Neural cell (in vitro differentiated cells): ENCODE results near the gene AFF3. TPM values are rescaled to one million over a fixed set of nuclear protein-coding genes. Genes with fewer than 3 reads are reported as not detected.
"Not testable (repeated sequence)": the region's sequence is repeated elsewhere in the genome, so short reads cannot be mapped to it uniquely, and the experiment has no call there.

ENCODE experiments used
- H2AFZ ChIP-seq: fragments of 200-600, 300-800 bp; sonication (generic), shearing (Covaris generic); 2 replicates; pipeline ENCODE4 v1.6.0; 2014; ENCODE audit warnings: low read depth, mild to moderate bottlenecking, antibody characterized with exemption, low read length, moderate library complexity
- H3F3A ChIP-seq: fragments of 200-600 bp; shearing (Covaris generic); 2 replicates; pipeline ENCODE4 v1.6.1; 2016; ENCODE audit warnings: mild to moderate bottlenecking, moderate library complexity, mixed read lengths, antibody characterized with exemption, low read length; ENCODE audit not compliant: insufficient read depth, poor library complexity, severe bottlenecking
- H3K27ac ChIP-seq: fragments of 200-600, 300-800 bp; sonication (generic), shearing (Covaris generic); 2 replicates; pipeline ENCODE4 v1.5.1; 2014; ENCODE audit warnings: mild to moderate bottlenecking, low read length, moderate library complexity
- H3K27me3 ChIP-seq: fragments of 300-800, 200-600 bp; sonication (generic), shearing (Covaris generic); 2 replicates; pipeline ENCODE4 v1.6.0; 2014; ENCODE audit warnings: mild to moderate bottlenecking, low read depth, low read length, moderate library complexity; ENCODE audit not compliant: insufficient read depth
- H3K36me3 ChIP-seq: fragments of 300-800, 200-600 bp; sonication (generic), shearing (Covaris generic); 2 replicates; pipeline ENCODE4 v1.5.1; 2014; ENCODE audit warnings: mild to moderate bottlenecking, antibody characterized with exemption, low read length, moderate library complexity; ENCODE audit not compliant: insufficient read depth
- H3K4me2 ChIP-seq: fragments of 300-800, 200-600 bp; sonication (generic), shearing (Covaris generic); 2 replicates; pipeline ENCODE4 v1.6.0; 2014; ENCODE audit warnings: mild to moderate bottlenecking, low read length
- H3K4me3 ChIP-seq: fragments of 300-800, 200-600 bp; sonication (generic), shearing (Covaris generic); 2 replicates; pipeline ENCODE4 v1.5.1; 2014; ENCODE audit warnings: mild to moderate bottlenecking, low read length, moderate library complexity
- H3K79me2 ChIP-seq: fragments of 200-600 bp; shearing (Covaris generic); replicated peaks from 2 replicates; pipeline ENCODE4 v1.6.0; 2014; ENCODE audit warnings: mild to moderate bottlenecking, low read length, moderate library complexity; ENCODE audit not compliant: insufficient read depth
- H3K9ac ChIP-seq: fragments of 300-800, 200-600 bp; sonication (generic), shearing (Covaris generic); 2 replicates; pipeline ENCODE4 v1.6.1; 2016; ENCODE audit warnings: mild to moderate bottlenecking, low read length, mixed read lengths
- H3K9me2 ChIP-seq: fragments of 200-600 bp; shearing (Covaris generic); 2 replicates; pipeline ENCODE4 v1.6.1; 2016; ENCODE audit warnings: mild to moderate bottlenecking, low read length, mixed read lengths; ENCODE audit not compliant: insufficient read depth
- H3K9me3 ChIP-seq: fragments of 200-600, 300-800 bp; sonication (generic), shearing (Covaris generic); 2 replicates; pipeline ENCODE4 v1.6.1; 2016; ENCODE audit warnings: mild to moderate bottlenecking, mixed run types, low read length, moderate library complexity, mixed read lengths
- H4K20me1 ChIP-seq: fragments of 200-600 bp; shearing (Covaris generic); 2 replicates; pipeline ENCODE4 v1.6.1; 2016; ENCODE audit warnings: mild to moderate bottlenecking, mixed run types; ENCODE audit not compliant: insufficient read depth
- CTCF ChIP-seq: fragments of 450-650 bp; IDR thresholded peaks from 2 replicates; pipeline ENCODE4 v1.5.1; 2014; ENCODE audit warnings: antibody characterized with exemption, mild to moderate bottlenecking, moderate library complexity; ENCODE audit not compliant: poor library complexity, severe bottlenecking
- EP300 ChIP-seq: fragments of 450-650 bp; conservative IDR thresholded peaks from 2 replicates; pipeline ENCODE4 v1.6.1; 2014; ENCODE audit warnings: antibody characterized with exemption, mild to moderate bottlenecking, moderate library complexity; ENCODE audit not compliant: poor library complexity, severe bottlenecking
- EZH2 ChIP-seq: fragments of 200-600, 300-800 bp; shearing (Covaris generic), sonication (generic); IDR thresholded peaks from 2 replicates; pipeline ENCODE4 v1.6.1; 2014; ENCODE audit warnings: antibody characterized with exemption, low read length, borderline replicate concordance, mild to moderate bottlenecking; ENCODE audit not compliant: insufficient read depth, poor library complexity, severe bottlenecking
- MXI1 ChIP-seq: fragments of 450-650 bp; conservative IDR thresholded peaks from 2 replicates; pipeline ENCODE4 v1.6.1; 2014; ENCODE audit warnings: antibody characterized with exemption, mild to moderate bottlenecking; ENCODE audit not compliant: poor library complexity, severe bottlenecking
- POLR2AphosphoS5 ChIP-seq: IDR thresholded peaks from 2 replicates; pipeline ENCODE4 v1.6.1; 2012
- RAD21 ChIP-seq: fragments of 450-650 bp; conservative IDR thresholded peaks from 2 replicates; pipeline ENCODE4 v1.6.1; 2014; ENCODE audit warnings: antibody characterized with exemption, mild to moderate bottlenecking, moderate library complexity
- SMC3 ChIP-seq: fragments of 450-650 bp; conservative IDR thresholded peaks from 2 replicates; pipeline ENCODE4 v1.6.1; 2014; ENCODE audit warnings: antibody characterized with exemption, mild to moderate bottlenecking, moderate library complexity; ENCODE audit not compliant: poor library complexity
- TAF1 ChIP-seq: IDR thresholded peaks from 2 replicates; pipeline ENCODE4 v1.6.1; 2012; ENCODE audit warnings: low read depth
- polyA plus RNA-seq: library from polyadenylated mRNA; depleted of rRNA; stranded (reverse); fragments of >200 nt; gene quantifications from 2 replicates; pipeline ENCODE4 v1.2.3, GENCODE V29; 2014
- TF ChIP-seq, protein P1 (sequence below): IDR thresholded peaks from 2 replicates; pipeline ENCODE4 v1.6.1; 2012; ENCODE audit warnings: borderline replicate concordance

Gene AFF3
- polyA plus RNA-seq, 1 donor from 2014 or later, result 5.1 TPM

GRCh38 chr2:99737537-99737936 lies 404.9 kb downstream of the AFF3 start:
- Histone ChIP-seq H3K4me3 (no peak overlapping the region), H2AFZ (no peak overlapping the region), H3K79me2 (no peaks in the 10 kb centered on the region), H3K4me2 (no peak overlapping the region), H3F3A (no peaks in the 10 kb centered on the region), H3K9me2 (no peaks in the 10 kb centered on the region), H3K27me3 (no peaks in the 10 kb centered on the region), H4K20me1 (no peaks in the 10 kb centered on the region), H3K36me3 (no peaks in the 10 kb centered on the region), H3K9ac (no peak overlapping the region), H3K9me3 (no peaks in the 10 kb centered on the region), H3K27ac (no peak overlapping the region)
- TF ChIP-seq POLR2AphosphoS5 (no peak), EP300 (no peak), MXI1 (no peak), RAD21 (no peak), EZH2 (no peak), SMC3 (no peak), TAF1 (no peak), CTCF (no peak)
- TF ChIP-seq, protein P1, sequence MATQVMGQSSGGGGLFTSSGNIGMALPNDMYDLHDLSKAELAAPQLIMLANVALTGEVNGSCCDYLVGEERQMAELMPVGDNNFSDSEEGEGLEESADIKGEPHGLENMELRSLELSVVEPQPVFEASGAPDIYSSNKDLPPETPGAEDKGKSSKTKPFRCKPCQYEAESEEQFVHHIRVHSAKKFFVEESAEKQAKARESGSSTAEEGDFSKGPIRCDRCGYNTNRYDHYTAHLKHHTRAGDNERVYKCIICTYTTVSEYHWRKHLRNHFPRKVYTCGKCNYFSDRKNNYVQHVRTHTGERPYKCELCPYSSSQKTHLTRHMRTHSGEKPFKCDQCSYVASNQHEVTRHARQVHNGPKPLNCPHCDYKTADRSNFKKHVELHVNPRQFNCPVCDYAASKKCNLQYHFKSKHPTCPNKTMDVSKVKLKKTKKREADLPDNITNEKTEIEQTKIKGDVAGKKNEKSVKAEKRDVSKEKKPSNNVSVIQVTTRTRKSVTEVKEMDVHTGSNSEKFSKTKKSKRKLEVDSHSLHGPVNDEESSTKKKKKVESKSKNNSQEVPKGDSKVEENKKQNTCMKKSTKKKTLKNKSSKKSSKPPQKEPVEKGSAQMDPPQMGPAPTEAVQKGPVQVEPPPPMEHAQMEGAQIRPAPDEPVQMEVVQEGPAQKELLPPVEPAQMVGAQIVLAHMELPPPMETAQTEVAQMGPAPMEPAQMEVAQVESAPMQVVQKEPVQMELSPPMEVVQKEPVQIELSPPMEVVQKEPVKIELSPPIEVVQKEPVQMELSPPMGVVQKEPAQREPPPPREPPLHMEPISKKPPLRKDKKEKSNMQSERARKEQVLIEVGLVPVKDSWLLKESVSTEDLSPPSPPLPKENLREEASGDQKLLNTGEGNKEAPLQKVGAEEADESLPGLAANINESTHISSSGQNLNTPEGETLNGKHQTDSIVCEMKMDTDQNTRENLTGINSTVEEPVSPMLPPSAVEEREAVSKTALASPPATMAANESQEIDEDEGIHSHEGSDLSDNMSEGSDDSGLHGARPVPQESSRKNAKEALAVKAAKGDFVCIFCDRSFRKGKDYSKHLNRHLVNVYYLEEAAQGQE, result no peak

- H3K4me3 ChIP-seq, result no peak overlapping the region
- no peaks in the 10 kb centered on the region for H3K9me3 ChIP-seq
- no peak overlapping the region for H2AFZ ChIP-seq
- H3K79me2 ChIP-seq, result no peaks in the 10 kb centered on the region
- H3K4me2 ChIP-seq, result no peak overlapping the region
- no peaks in the 10 kb centered on the region for H3F3A ChIP-seq
- no peaks in the 10 kb centered on the region for H4K20me1 ChIP-seq
- H3K27me3 ChIP-seq, result no peaks in the 10 kb centered on the region
- H3K9me2 ChIP-seq, result no peaks in the 10 kb centered on the region
- H3K9ac ChIP-seq, result no peak overlapping the region
- no peaks in the 10 kb centered on the region for H3K36me3 ChIP-seq
- H3K27ac ChIP-seq, result no peak overlapping the region
- TF ChIP-seq MXI1, result no peak
- TF ChIP-seq POLR2AphosphoS5, result no peak
- TF ChIP-seq SMC3, result no peak
- no peak for TF ChIP-seq EP300
- TF ChIP-seq, protein P1, result no peak
- no peak for TF ChIP-seq TAF1
- TF ChIP-seq RAD21, result no peak
- TF ChIP-seq EZH2, result no peak
- TF ChIP-seq CTCF, result no peak
Measured at GRCh38 chr2:99735753-99736152, 406.6 kb downstream of the AFF3 start.

- H3K36me3 ChIP-seq, H2AFZ ChIP-seq, H4K20me1 ChIP-seq, H3K27ac ChIP-seq, H3K9me3 ChIP-seq, H3K9ac ChIP-seq, H3F3A ChIP-seq, H3K4me3 ChIP-seq, H3K4me2 ChIP-seq, H3K27me3 ChIP-seq, H3K9me2 ChIP-seq, H3K79me2 ChIP-seq: not testable (repeated sequence)
Measured at GRCh38 chr2:99735314-99735713, 407.1 kb downstream of the AFF3 start.
